ENCODE data around the gene SURF6. TPM values are rescaled to one million over a fixed set of nuclear protein-coding genes. Genes with fewer than 3 reads are reported as not detected.
"Not testable (repeated sequence)": the region's sequence is repeated elsewhere in the genome, so short reads cannot be mapped to it uniquely, and the experiment has no call there.

Gene SURF6
- total RNA-seq, 1 donor from 2014 or later, result 23.9 TPM

DNA sequence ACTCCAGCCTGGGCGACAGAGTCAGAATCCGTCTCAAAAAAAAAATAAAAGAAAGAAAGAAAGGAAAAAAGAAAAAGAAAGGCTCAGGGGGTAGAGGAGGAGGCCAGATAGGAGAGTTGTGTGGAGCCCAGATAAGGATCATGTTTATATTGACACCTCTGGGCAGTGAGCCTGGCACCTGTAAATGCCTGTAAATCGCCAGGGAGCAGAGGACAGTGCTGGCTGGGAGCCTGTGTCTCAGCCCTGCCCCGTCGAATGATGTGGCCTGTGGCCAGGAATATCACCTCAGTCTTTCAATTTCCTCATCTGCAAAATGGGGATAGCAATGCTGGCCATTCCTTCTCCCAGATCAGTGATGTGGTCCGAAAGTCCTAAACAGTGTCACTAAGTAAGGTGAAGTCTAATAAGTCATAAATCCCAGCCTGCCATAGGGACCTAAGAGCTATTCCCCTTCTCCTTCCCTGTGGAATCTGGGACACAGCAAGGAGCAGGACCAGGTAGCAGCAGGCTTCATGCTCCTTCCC lies 50.7 kb downstream of the SURF6 start:
- H3K36me3 Mint-ChIP-seq (ENCODE audit: low read depth), result no peaks in the 10 kb centered on the region

DNA sequence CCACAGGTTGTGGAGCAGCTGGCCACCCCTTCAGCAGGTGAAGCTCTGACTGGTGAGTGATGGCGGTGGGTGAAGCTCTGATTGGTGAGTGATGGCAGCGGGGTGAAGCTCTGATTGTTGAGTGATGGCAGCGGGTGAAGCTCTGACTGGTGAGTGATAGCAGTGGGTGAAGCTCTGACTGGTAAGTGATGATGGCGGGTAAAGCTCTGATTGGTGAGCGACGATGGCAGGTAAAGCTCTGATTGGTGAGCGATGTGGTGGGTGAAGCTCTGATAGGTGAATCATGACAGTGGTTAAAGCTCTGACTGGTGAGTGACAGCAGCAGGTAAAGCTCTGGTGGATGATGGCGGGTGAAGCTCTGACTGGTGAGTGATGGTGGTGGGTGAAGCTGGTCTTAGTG lies 51.6 kb downstream of the SURF6 start:
- Mint-ChIP-seq H3K36me3 (ENCODE audit: low read depth) (no peaks in the 10 kb centered on the region), H3K27me3 (ENCODE audit: low read depth) (peaks cover 13% of the 10 kb centered on the region), H3K27ac (ENCODE audit: unreplicated experiment) (no peak overlapping the region), H3K4me3 (no peak overlapping the region), H3K4me1 (no peaks in the 10 kb centered on the region), H3K9me3 (peaks cover 8% of the 10 kb centered on the region)
- TF ChIP-seq, protein P1, sequence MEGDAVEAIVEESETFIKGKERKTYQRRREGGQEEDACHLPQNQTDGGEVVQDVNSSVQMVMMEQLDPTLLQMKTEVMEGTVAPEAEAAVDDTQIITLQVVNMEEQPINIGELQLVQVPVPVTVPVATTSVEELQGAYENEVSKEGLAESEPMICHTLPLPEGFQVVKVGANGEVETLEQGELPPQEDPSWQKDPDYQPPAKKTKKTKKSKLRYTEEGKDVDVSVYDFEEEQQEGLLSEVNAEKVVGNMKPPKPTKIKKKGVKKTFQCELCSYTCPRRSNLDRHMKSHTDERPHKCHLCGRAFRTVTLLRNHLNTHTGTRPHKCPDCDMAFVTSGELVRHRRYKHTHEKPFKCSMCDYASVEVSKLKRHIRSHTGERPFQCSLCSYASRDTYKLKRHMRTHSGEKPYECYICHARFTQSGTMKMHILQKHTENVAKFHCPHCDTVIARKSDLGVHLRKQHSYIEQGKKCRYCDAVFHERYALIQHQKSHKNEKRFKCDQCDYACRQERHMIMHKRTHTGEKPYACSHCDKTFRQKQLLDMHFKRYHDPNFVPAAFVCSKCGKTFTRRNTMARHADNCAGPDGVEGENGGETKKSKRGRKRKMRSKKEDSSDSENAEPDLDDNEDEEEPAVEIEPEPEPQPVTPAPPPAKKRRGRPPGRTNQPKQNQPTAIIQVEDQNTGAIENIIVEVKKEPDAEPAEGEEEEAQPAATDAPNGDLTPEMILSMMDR (conservative IDR thresholded peaks at IDR 0.05), result no peak
- DNase-seq (ENCODE audit: low read depth, low spot score), result no peak

More for the DNA sequence above, 50.7 kb downstream of the SURF6 start:
- no peak overlapping the region for H3K27ac Mint-ChIP-seq (ENCODE audit: unreplicated experiment)
- H3K9me3 Mint-ChIP-seq, result peaks cover 13% of the 10 kb centered on the region
- no peak for DNase-seq (ENCODE audit: low read depth, low spot score)
- no peak overlapping the region for H3K4me3 Mint-ChIP-seq
- no peaks in the 10 kb centered on the region for H3K4me1 Mint-ChIP-seq
- H3K27me3 Mint-ChIP-seq (ENCODE audit: low read depth), result peaks cover 5% of the 10 kb centered on the region
- TF ChIP-seq, protein P1 (conservative IDR thresholded peaks at IDR 0.05), result no peak

DNA sequence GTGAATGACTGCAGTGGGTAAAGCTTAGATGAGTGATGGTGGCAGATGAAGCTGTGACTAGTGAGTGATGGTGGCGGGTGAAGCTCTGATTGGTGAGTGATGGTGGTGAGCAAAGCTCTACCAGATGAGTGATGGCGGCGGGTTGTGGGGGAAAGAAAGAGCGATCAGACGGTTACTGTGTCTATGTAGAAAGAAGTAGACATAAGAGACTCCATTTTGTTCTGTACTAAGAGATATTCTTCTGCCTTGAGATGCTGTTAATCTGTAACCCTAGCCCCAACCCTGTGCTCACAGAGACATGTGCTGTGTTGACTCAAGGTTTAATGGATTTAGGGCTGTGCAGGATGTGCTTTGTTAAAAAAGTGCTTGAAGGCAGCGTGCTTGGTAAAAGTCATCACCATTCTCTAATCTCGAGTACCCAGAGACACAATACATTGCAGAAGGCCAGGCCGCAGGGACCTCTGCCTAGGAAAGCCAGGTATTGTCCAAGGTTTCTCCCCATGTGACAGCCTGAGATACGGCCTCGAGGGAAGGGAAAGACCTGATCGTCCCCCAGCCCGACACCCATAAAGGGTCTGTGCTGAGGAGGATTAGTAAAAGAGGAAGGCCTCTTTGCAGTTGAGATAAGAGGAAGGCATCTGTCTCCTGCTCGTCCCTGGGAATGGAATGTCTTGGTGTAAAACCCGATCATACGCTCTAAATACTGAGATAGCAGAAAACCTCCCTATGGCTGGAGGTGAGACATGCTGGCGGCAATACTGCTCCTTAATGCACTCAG lies 52.5 kb downstream of the SURF6 start:
- H3K27me3 Mint-ChIP-seq (ENCODE audit: low read depth), result peaks cover 22% of the 10 kb centered on the region
- H3K36me3 Mint-ChIP-seq (ENCODE audit: low read depth); DNase-seq (ENCODE audit: low read depth, low spot score); H3K4me3 Mint-ChIP-seq; H3K27ac Mint-ChIP-seq (ENCODE audit: unreplicated experiment); H3K4me1 Mint-ChIP-seq; H3K9me3 Mint-ChIP-seq: not testable (repeated sequence)

DNA sequence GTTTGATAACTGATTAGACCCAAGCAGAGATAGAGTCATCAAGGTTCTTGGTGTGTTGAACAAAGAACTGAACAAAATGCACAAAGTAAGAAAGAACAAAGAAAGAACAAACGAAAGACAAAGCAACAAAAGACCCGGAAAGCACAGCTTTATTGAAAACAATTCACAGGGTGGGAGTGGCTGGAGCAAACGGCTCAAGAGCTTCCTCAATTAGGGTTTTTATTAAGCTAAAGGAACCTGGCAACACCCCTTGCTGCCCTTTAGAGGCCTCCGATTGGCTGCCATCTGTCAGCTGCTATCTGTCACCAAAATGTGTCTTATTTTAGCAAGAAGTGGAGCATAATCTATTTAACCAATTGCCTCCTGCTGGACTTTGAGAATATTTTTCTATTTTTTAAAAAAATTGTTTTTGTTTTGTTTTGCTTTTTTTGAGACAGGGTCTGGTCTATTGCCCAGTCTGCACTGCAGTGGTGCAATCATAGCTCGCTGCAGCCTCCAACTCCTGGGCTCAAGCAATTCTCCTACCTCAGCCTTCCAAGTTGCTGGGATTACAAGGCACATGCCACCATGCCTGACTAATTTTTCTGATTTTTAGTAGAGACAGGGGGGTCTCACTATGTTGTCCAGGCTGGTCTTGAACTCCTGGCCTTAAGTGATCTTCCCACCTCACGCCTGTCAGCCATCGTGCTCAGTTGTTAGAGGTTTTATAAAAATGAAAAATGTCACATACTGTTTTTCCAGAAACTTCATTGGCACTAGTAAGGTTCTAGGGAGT lies 53.3 kb downstream of the SURF6 start:
- DNase-seq (ENCODE audit: low read depth, low spot score), result no peak
- no peak overlapping the region for H3K27ac Mint-ChIP-seq (ENCODE audit: unreplicated experiment)
- no peak overlapping the region for H3K4me3 Mint-ChIP-seq
- H3K36me3 Mint-ChIP-seq (ENCODE audit: low read depth), result no peaks in the 10 kb centered on the region
- H3K27me3 Mint-ChIP-seq (ENCODE audit: low read depth), result peaks cover 30% of the 10 kb centered on the region
- TF ChIP-seq, protein P1 (conservative IDR thresholded peaks at IDR 0.05), result no peak
- H3K9me3 Mint-ChIP-seq, result peaks cover 6% of the 10 kb centered on the region
- H3K4me1 Mint-ChIP-seq, result no peaks in the 10 kb centered on the region

DNA sequence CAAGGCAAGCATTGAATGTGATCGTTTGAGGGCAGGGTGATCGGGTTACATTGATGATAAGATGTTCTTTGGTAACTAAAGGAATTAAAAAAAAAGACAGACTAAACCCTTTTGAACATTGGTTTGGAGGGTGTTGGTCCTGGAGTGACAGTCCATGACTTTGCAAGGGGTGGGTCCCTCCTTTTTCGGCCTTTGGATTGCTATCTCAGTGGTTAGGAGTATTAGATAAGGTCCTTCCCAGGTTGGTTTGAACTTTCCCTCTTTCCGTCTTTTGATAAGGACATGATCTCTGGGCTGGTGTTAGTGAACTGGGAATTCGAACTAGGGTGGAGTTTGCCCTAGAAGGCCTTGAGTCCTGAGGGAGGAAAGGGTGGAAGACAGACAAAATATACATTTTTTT lies 55.6 kb downstream of the SURF6 start:
- no peak for DNase-seq (ENCODE audit: low read depth, low spot score)

More for the DNA sequence above, 55.6 kb downstream of the SURF6 start:
- TF ChIP-seq, protein P1 (conservative IDR thresholded peaks at IDR 0.05), result no peak
- no peaks in the 10 kb centered on the region for H3K4me1 Mint-ChIP-seq
- peaks cover 2% of the 10 kb centered on the region for H3K9me3 Mint-ChIP-seq
- H3K27me3 Mint-ChIP-seq (ENCODE audit: low read depth), result peaks cover 50% of the 10 kb centered on the region
- no peaks in the 10 kb centered on the region for H3K36me3 Mint-ChIP-seq (ENCODE audit: low read depth)
- peak overlapping the region; percentile 21 for H3K4me3 Mint-ChIP-seq
- no peak overlapping the region for H3K27ac Mint-ChIP-seq (ENCODE audit: unreplicated experiment)

Other genes with a start within 250 kb of the SURF6 start
- 72.4 and 73.8 TPM in 2 replicates for gene RALGDS, start 214.9 kb downstream of the SURF6 start, total RNA-seq
- gene GBGT1, start 172.3 kb downstream of the SURF6 start, total RNA-seq, result 12.9 and 13.8 TPM in 2 replicates
- not detected in 2 replicates for gene OBP2B, start 126.9 kb downstream of the SURF6 start, total RNA-seq
- gene ABO, start 61.0 kb downstream of the SURF6 start, total RNA-seq, result 0.11 and 0.40 TPM in 2 replicates
- gene MED22, start 11.9 kb upstream of the SURF6 start, total RNA-seq, result 69.7 and 70.6 TPM in 2 replicates
- 2,746 and 2,748 TPM in 2 replicates for gene RPL7A, start 12.0 kb upstream of the SURF6 start, total RNA-seq
- 32.0 and 32.1 TPM in 2 replicates for gene SURF1, start 20.3 kb upstream of the SURF6 start, total RNA-seq
- gene SURF2, start 20.4 kb upstream of the SURF6 start, total RNA-seq, result 31.8 and 34.3 TPM in 2 replicates
- 121 and 136 TPM in 2 replicates for gene SURF4, start 39.9 kb upstream of the SURF6 start, total RNA-seq
- gene STKLD1, start 40.2 kb upstream of the SURF6 start, total RNA-seq, result 2.8 and 2.9 TPM in 2 replicates
- 34.0 and 35.4 TPM in 2 replicates for gene REXO4, start 81.8 kb upstream of the SURF6 start, total RNA-seq
- gene ADAMTS13, start 86.2 kb upstream of the SURF6 start, total RNA-seq, result 5.8 and 6.0 TPM in 2 replicates
- gene CACFD1, start 123.8 kb upstream of the SURF6 start, total RNA-seq, result 42.6 and 45.8 TPM in 2 replicates
- 29.0 and 30.9 TPM in 2 replicates for gene SLC2A6, start 142.9 kb upstream of the SURF6 start, total RNA-seq
- not detected in 2 replicates for gene MYMK, start 188.8 kb upstream of the SURF6 start, total RNA-seq
- gene ADAMTSL2, start 198.5 kb upstream of the SURF6 start, total RNA-seq, result 0.16 and 0.20 TPM in 2 replicates